Measurements from ENCODE around the gene GAB2.
"Not testable (repeated sequence)": the region's sequence is repeated elsewhere in the genome, so short reads cannot be mapped to it uniquely, and the experiment has no call there.

The GAB2 gene

DNA sequence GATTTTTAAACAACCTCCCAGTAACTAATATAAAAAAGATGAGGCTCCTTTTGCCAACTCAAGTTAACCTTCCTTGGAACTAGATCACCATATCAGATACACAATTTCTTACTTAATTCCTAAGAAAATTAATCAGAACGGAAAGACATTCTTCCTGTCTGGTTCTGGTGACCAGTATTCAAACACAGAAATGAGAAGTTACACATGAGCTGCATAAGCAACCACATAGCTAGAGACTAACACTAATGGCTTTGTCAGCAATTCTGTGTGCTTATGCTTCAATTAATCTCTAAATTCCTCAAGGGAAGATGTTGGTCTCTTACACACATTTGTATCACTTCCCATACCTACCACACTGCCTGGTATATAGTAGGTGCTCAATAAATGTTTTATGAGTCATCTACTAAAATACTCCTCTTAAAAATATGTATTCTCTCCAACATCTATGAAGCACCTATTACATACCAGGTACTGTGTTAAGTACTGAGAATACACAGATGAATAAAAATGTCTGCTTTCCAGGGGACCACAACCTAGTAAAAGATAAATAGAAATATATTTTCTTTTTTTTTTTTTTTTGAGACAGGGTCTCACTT is 54.5 kb downstream of the GAB2 start:
- DNase-seq, result no peak

DNA sequence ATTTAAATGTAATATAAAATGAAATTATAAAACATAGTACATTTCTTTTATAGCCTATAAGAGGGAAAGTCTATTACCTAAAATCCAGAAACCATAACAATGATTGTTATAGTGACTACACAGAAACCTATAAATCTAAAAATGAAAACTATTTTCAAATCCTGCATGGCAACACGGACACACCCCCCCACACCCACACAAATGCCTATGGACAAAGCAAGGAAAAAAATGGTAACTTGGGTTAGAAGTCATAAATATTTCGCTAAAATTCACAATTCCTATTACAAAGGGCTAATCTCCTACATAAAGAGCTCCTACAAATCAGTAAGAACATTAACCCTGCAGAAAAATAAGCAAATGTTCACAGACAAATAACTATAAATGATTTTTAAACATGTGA is 56.4 kb downstream of the GAB2 start:
- no peak for DNase-seq

DNA sequence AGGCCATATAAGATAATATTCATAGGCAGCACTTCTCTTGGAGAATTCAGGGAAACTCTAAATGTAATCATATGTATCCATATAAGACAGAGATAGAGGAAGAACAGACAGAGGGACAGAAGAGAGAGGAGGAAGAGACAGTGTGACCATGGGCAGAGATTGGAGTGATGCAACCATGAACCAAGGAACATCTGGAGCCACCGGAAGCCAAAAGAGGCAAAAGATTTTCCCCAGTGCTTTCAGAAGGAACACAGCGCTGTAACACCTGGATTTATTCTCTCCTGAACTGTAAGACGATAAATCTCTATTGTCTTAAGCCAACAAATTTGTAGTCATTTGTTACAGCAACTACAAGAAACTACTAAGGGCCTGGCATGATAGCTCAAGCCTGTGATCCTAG is 57.7 kb downstream of the GAB2 start:
- no peak for DNase-seq

DNA sequence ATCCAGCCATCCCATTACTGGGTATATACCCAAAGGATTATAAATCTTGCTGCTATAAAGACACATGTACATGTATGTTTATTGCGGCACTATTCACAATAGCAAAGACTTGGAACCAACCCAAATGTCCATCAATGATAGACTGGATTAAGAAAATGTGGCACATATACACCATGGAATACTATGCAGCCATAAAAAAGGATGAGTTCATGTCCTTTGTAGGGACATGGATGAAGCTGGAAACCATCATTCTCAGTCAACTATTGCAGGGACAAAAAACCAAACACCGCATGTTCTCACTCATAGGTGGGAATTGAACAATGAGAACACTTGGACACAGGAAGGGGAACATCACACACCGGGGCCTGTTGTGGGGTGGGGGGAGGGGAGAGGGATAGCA is 59.7 kb downstream of the GAB2 start:
- not testable (repeated sequence) for DNase-seq

DNA sequence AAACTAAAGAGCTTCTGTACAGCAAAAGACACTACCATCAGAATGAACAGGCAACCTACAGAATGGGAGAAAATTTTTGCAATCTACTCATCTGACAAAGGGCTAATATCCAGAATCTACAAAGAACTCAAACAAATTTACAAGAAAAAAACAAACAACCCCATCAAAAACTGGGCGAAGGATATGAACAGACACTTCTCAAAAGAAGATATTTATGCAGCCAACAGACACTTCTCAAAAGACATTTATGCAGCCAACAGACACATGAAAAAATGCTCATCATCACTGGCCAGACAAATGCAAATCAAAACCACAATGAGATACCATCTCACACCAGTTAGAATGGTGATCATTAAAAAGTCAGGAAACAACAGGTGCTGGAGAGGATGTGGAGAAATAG is 60.2 kb downstream of the GAB2 start:
- DNase-seq, result not testable (repeated sequence)

DNA sequence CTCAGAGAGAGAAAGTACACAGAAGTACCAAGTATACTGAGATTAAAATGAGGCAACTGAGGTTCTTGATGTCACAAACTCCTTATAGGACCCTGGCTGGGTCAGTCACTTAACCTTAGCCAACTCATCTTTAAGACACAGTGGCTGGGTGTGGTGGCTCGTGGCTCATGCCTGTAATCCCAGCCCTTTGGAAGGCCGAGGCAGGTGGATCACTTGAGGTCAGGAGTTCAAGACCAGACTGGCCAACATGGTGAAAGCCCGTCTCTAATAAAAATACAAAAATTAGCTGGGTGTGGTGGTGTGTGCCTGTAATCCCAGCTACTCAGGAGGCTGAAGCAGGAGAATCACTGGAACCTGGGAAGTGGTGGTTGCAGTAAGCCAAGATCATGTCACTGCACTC is 61.9 kb downstream of the GAB2 start:
- DNase-seq, result not testable (repeated sequence)

DNA sequence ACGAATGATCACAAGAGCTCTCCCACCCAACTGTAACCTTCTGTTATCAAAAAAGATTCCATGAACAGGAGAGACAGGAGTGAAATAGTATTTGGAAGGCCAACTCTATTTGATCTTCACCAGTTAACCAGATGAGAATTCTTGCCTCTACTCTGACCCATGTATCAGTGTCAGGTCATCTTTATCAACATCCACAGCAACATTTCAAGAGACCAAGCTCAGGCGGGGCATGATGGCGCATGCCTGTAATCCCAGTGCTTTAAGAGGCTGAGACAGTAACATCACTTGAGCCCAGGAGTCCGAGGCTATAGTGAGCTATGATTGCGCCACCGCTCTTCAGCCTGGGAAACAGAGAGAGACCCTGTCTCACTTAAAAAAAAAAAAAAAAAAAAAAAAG is 62.3 kb downstream of the GAB2 start:
- DNase-seq, result no peak

DNA sequence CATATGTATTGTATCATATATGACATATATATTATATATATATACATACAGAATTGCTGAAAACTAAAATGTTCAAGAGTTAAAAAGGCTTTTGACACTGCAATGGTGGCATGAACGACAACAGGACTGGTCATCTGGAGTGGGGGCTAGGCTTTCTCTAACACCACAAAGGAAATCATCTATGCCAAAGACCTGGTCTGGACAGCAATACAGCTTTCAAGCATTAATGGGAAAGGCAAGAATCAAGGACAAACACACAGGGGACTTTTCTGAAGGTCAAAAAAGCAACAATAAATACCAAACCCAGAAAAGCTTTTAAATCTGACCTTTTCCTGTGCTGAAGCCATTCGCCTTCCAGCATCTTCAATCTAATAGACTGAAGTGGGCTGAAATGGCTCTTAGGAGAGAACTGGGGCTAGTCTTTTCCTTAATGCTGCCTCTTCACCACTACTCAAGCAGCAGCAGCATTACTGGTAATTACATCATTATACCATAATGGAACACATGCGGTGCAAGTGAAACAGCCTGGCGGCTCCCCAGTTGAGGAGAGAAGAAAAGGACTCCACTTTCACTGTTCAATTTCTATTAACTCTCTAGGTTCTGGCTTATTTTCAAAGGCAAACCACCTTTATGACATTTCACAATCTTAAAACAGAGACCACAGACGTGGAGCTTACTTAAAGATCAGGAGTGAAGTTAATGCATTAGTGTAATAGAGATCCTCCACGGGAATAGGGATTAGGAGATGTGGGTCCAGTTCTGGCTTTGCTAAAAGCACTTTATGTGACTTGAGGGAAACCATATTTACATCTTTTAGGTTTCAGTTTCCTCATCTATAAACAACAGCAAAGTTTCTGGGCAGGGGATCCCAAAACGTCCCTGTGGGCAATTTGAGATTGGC is 63.0 kb downstream of the GAB2 start:
- DNase-seq, result no peak

DNA sequence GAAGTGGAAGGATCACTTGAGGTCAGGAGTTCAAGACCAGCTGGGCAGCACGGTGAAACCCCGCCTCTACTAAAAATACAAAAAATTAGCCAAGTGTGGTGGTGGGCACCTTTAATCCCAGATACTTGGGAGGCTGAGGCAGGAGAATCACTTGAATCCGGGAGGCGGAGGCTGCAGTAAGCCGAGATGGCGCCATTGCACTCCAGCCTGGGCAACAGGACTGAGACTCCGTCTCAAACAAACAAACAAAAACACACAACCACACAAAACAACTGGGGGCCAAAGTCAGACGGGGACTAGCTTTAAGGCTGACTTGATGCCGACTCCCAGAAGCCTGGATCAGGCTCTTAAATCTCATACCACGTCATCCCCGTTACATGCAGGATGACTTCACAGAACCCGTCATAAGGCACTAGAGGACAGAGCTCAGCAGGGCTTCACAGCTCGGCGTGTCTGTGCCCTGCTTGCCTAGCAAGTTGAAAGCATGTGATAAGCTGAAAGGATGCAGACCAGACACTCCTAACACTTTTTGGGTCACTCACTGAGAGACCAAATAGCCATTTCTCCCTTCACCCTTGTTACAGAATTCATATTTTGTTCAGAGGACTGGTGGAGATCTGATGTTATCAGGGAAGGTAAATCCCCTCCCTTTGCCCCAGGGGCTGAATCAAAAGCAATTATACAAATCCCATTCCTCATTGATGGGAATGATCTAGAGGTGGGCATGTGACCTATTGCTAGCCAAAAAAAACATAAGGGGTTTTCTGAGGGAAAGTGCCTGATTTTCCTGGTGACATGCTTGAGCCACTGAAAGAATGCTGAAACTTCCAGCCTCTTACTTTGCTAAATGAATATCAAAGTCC is 65.4 kb downstream of the GAB2 start:
- no peak for DNase-seq

DNA sequence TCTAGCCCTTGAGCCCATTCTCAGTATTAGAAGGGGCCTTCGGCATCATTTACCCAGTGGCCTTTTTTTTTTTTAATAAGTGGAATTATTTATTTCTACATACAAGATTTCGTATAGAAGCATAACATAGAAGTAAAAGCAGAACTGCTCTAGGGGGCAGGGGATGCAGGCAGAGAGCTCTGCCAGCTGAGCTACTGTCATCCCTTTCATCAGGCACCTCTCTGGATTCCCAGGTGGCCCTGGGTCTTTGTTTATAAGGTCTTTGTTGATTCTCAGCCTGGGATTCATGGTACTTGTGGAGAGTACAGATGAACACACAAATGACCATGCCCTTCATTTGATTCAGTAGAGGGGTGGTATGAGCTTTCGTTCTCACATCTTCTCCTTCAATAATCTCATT is 66.4 kb downstream of the GAB2 start:
- peak; percentile 10 for DNase-seq

DNA sequence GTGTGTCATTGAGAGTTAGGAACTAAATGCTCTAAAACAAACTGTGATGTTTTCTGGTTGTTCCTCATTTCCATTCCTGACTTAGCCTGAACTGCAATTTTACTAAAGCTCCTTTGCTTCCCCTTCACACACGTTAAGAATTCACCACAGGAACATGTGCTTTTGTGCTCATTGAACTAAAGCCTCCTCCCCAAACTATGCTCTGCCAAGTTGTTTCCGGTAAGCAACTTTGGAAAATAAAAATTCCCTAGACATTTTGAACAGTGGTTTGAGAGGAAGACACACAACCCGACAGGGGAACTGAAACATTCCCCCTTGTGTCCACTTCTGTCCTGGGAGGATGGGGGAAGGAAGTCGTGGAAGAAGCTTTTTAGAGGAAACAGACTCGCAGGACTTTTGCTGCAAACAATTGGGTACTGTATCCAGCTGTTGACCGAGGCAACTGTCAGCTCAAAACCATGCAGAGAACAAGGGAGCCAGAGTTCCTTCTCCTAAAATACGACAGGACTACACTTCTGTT is 66.9 kb downstream of the GAB2 start:
- DNase-seq, result peak; percentile 64

DNA sequence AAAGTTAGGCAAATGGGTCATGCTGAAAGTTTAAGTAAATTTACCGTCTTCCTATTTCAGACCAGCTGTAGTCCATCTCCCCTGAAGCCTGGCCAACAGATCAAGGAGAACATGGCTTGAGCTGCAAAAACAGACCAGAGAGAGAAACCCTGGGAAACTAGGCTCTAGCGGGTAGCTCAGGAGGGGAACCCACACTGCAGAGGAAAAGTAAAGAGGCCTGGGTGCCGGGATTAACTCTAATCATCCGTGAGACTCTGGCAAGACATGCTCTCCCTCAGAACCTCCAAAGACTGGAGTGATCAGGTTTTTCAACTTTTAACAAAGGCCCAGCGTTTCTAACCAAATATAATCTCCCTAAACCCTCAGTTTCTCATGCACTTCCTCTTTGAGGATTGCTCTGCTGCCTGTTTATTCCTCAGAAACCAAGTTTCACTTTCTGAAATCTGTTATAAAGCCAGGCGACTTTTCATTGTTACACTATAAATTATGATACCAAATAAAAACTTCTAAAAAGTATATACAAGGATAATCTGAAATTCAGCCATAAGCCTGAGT is 67.5 kb downstream of the GAB2 start:
- DNase-seq, result peak; percentile 64

DNA sequence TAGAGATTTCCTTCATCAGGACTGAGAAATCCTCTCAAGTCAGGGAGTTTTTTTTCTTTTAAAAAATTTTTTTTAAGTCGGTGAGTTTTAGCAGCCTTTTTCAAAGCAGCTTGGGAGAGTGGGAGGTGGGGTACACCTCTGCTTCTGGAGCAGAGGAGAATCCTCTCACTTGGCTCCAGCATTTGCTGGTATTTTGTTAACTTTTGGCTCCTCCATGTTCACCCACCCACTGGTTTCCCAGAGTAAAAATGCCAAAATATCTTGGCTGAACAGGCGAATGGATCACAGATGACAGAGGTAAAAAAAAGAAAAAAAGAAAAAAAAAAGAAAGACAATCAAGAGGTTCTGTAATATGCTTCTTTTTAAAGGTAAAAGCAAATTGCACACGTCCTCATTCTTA is 68.0 kb downstream of the GAB2 start:
- no peak for DNase-seq

DNA sequence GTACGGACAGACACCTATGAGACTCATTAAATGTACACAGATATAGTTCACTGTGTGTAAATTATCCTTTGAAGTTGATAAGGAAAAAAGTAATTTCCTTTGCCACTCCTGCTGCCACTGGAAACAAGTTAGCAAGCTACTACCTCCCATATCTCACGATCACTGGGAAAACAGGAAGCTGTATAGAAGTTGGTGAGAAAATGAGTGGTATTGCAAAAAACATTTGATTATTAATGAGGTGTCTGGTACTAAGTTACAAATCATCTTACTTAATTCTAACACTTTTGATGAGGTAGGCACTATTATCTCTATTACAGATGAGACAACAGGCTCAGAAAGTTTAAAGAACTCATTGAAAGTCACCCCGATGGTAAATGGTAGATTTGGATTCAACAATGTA is 68.5 kb downstream of the GAB2 start:
- no peak for DNase-seq

DNA sequence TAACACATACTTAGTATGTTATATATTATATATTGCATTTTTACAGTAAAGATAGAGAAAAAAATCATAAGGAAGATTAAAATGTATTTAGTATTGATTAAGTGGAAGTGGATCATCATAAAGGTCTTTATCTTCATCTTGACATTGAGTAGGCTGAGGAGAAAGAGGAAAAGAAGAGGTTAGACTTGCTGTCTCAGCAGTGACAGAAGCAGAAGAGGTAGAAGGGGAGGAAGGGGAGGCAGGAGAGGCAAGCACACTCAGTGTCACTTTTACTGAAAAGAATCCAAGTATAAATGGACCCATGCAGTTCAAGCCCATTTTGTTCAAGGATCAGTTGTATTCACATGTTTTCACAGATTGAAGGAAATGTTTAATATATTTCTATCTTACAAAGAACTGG is 69.7 kb downstream of the GAB2 start:
- DNase-seq, result no peak

DNA sequence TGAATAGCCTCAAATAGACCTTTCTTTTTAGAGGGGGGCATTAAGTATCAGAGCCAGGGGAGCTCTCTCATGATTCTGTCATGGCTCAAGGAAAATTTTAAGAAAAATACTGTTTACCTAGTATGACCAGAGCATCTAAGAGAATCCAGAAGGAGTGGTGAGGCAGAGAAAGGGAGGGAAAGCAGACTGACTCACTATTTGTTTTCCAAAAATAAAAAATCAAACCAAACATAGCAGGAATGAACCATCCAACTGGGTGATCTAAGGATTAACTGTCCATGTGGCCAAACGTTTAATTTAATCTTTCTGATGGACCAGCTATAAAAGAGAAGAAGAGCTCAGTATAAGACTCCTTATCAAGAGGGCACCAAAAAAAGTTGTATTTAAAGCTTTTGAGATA is 70.8 kb downstream of the GAB2 start:
- DNase-seq, result no peak

DNA sequence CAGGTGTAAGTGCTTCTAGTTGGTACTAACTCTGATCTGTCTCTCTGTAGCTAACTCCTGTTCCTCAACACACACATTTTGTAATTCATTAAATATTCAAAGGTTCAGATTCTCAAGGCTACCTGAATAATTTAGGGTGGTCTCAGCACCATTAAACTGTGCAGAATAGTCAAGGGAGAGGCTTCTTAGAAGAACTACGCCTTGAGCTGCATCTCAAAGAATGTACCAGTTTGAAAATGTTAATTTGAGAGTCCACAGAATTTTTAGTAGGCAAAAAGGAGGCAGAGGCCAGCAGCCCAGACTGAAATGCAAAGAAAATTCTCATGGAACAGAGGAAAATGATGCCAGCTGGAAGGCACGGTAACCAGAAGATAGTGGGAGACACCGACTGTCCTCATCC is 72.2 kb downstream of the GAB2 start:
- DNase-seq, result no peak

DNA sequence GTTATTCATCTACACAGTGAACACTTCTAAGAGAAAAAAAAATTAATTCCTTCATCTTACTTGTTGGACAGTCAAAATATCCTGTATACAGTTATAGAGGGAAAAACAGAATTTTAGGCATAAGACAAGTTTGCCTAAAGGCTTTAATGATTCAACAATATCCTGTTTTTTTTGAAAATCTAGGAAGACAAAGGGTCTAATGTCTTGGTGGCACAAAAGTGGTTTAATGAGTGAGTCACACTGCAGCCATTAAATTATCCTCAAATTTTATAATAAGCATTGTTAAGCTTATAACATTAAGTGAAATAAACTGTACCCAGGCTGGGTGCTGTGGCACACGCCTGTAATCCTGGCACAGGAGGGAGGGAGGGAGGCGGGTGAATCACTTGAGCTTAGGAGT is 72.9 kb downstream of the GAB2 start:
- DNase-seq, result no peak

DNA sequence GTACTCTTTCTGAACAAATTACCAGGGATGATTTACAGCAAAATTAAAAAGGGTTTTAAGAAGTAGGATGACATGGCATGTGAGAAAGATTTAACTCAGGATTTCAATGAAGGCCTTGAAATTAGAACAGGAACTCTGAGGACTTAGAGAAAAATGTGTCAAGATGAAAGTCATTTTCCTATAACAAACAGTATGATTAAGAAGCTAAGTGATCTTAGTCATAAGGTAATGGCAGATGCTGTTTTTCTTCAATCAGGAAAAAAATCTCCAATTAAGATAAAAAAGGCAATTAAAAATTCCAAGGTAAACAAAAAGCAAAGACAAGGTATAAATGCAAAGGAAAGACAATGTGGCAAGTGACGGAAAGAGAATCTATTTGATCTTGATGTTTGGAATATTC is 73.5 kb downstream of the GAB2 start:
- no peak for DNase-seq

DNA sequence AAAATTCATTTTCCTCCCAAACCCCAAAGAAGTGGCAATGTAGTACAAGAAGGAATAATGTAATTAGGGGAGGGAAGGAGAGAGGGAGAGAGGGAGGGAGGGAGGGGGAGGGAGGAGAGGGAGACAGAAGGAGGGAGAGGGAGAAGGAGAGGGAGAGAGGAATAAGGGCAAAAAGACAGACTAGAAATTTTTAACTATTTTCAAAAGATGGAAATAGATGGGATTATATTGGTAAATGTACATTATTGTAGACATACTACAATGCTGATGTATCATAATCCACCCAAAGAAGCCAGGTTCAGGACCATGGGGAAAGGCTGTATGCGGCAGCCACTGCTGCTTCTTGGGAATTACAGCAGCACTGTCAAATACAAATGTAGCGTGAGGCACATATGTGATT is 74.3 kb downstream of the GAB2 start:
- no peak for DNase-seq

DNA sequence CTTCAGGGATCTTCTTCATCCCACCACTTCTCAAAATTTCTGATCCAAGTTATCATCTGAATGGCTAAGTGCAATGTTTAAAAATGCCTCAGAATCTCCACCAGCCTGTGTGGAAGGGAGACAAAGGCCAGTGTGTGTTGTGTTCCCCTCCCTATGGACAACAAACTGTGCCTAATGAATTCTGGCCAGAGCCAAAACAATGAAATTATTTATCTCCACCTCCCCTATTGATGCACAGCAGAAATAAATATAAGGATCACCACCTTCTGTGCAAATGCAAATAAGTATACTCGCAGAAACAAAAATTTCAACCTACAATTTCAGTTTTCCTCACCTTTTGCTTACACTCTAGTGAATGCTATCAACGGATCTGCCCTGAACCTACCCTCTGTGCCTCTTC is 75.8 kb downstream of the GAB2 start:
- DNase-seq, result no peak

DNA sequence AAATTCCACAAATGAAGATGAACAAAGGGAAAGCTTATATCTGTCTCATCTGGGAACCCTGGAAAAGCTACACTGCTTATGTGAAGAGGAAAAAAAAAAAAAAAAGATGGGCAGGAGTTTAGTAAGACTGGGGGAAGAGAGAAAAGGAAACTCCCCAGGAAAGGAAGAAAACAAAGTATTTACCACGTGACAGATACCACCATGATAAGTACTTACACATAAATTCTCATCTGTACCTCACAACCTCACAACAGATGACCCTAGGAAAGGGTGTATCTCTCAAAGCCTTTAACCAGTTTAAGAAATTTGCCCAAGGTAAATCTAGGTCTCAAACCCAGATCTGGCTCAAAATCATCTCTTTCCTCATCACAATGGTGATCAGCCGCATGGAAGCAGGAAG is 77.1 kb downstream of the GAB2 start:
- DNase-seq, result no peak

DNA sequence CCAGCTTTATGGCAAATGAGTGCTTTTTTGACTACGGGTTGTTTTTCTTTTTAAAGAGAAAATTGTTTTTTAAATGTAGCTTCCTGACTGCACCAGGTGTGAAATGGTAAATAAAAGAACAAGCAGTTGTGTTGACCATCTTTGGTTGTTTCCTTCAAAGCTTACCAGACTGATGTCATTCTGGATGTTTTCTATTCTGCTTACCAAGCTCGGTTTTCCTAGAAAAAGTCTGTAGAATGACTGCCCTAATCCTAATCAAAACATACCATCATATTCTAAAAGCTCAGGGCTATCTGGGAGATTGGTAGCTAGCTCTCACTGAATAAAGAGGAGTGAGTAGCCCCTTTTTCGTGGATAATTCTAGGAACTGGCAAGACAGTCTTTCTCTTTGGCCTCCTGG is 77.7 kb downstream of the GAB2 start:
- no peak for DNase-seq

All from GDM1 (cell line).